A549 (cell line): ENCODE results near the gene ADPRS.

Experiments used
- BHLHE40 ChIP-seq: IDR thresholded peaks from 2 replicates; pipeline ENCODE4 v1.6.1; 2012; ENCODE audit warnings: low read depth, low read length, inconsistent platforms
- CEBPB ChIP-seq, 2 experiments: fragments of >200 bp in 1 of 2; sonication (Bioruptor Twin) in 1 of 2; formaldehyde crosslinking in 1 of 2; IDR thresholded peaks; 2 replicates each; pipeline ENCODE4 v1.6.1; 2012 to 2016
- CTCF ChIP-seq: fragments of >200 bp; sonication (Bioruptor Twin); formaldehyde crosslinking; IDR thresholded peaks from 3 replicates; pipeline ENCODE4 v1.5.1; 2016
- EHMT2 ChIP-seq: fragments of 200-600 bp; sonication (generic); IDR thresholded peaks from 2 replicates; pipeline ENCODE4 v1.6.1; 2016; ENCODE audit warnings: antibody characterized with exemption, low read depth, mild to moderate bottlenecking, moderate library complexity
- HDAC2 ChIP-seq: fragments of 200-600 bp; sonication (generic); IDR thresholded peaks from 2 replicates; pipeline ENCODE4 v1.6.1; 2016
- KDM5A ChIP-seq: fragments of 200-600 bp; sonication (generic); IDR thresholded peaks from 2 replicates; pipeline ENCODE4 v1.6.1; 2016; ENCODE audit warnings: antibody characterized with exemption, mild to moderate bottlenecking
- MAX ChIP-seq: IDR thresholded peaks from 2 replicates; pipeline ENCODE4 v1.6.1; 2012
- MAZ ChIP-seq: fragments of 150-350 bp; IDR thresholded peaks from 2 replicates; pipeline ENCODE4 v1.6.1; 2014; ENCODE audit warnings: antibody characterized with exemption, low read depth, low read length, borderline replicate concordance
- POLR2A ChIP-seq: IDR thresholded peaks from 2 replicates; pipeline ENCODE4 v1.6.1; 2012; ENCODE audit warnings: mild to moderate bottlenecking, low read length
- RCOR1 ChIP-seq: fragments of 150-350 bp; IDR thresholded peaks from 2 replicates; pipeline ENCODE4 v1.6.1; 2014; ENCODE audit warnings: antibody characterized with exemption, low read length, low read depth

GRCh38 chr1:36124404-36125128 is 35.9 kb downstream of the ADPRS start:
- no peak for TF ChIP-seq CTCF
- TF ChIP-seq POLR2A, result no peak
- TF ChIP-seq BHLHE40, result no peak
- no peak for TF ChIP-seq MAX
- no peak for TF ChIP-seq RCOR1
- no peak for TF ChIP-seq HDAC2
- no peak for TF ChIP-seq KDM5A
- TF ChIP-seq CEBPB (IDR thresholded peaks at IDR 0.05), result no peak
- TF ChIP-seq EHMT2, result no peak
- no peak for TF ChIP-seq MAZ
